ENCODE data around the gene ZHX3. TPM values are rescaled to one million over a fixed set of nuclear protein-coding genes. Genes with fewer than 3 reads are reported as not detected.

The ZHX3 gene
- total RNA-seq, 4 donors from 2014 or later: 20.1 to 30.0 (median 25.9) TPM

- H3K27ac ChIP-seq: no peak overlapping the region
- H3K4me1 ChIP-seq: peaks cover 15 to 22% of the 10 kb centered on the region in 2 donors
- intact Hi-C loops (cut with DNase I; ENCODE audit: low total_unique reads) (no loop called here), in situ Hi-C loops (cut with MboI; ENCODE audit: low sequenced_read_pairs in 4 of 4) (loop anchor here in 1 of 4 donors (10.0 kb wide), 1 partner anchor 45 kb away; no protein-coding TSS in a partner anchor)
- ATAC-seq (no peak), DNase-seq (no peak)
- H3K36me3 ChIP-seq: no peaks in the 10 kb centered on the region
- no peaks in the 10 kb centered on the region for H3K9me3 ChIP-seq
- H3K27me3 ChIP-seq: no peaks in the 10 kb centered on the region
- H3K4me3 ChIP-seq: no peak overlapping the region
- TF ChIP-seq CTCF (IDR thresholded peaks at IDR 0.05 in 4 of 5, conservative IDR thresholded peaks at IDR 0.05 in 1 of 5): no peak
Observed at GRCh38 chr20:41219824-41220223, 97.7 kb downstream of the ZHX3 start.

- TF ChIP-seq CTCF (IDR thresholded peaks at IDR 0.05 in 4 of 5, conservative IDR thresholded peaks at IDR 0.05 in 1 of 5) (no peak), POLR2A (IDR thresholded peaks at IDR 0.05) (no peak)
- intact Hi-C loops (cut with DNase I; ENCODE audit: low total_unique reads): no loop called here
- ATAC-seq (no peak), DNase-seq (no peak)
- no peak overlapping the region for H3K4me3 ChIP-seq
- H3K27ac ChIP-seq: no peak overlapping the region
- no peaks in the 10 kb centered on the region for H3K36me3 ChIP-seq
- H3K9me3 ChIP-seq: no peaks in the 10 kb centered on the region
- no peaks in the 10 kb centered on the region for H3K27me3 ChIP-seq
- peaks cover 17 to 19% of the 10 kb centered on the region in 2 donors for H3K4me1 ChIP-seq
- in situ Hi-C loops (cut with MboI; ENCODE audit: low sequenced_read_pairs in 4 of 4): no loop called here
Observed at GRCh38 chr20:41218466-41218865, 99.1 kb downstream of the ZHX3 start.

DNA sequence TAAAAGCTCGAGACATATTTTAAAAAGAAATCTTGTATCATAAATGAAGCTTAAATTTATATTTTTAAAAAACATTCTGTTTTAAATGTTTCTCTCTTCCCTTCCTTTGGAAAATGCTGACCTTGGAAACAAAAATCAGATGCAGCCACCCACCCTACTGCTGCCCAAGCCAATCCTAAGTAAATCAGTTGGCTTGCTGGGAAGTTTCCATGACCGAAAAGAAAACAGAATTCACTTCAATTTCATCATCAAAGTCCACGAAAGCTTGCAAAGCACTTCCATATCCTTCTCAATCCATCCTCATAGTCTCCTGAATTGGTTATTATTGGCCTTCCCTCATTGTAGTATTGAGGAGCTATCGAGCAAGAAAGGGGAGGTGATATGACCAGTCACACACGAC, 100.1 kb downstream of the ZHX3 start:
- H3K27me3 ChIP-seq: no peaks in the 10 kb centered on the region
- ATAC-seq (no peak), DNase-seq (no peak)
- H3K36me3 ChIP-seq: no peaks in the 10 kb centered on the region
- no peak overlapping the region for H3K27ac ChIP-seq
- TF ChIP-seq CTCF (IDR thresholded peaks at IDR 0.05 in 4 of 5, conservative IDR thresholded peaks at IDR 0.05 in 1 of 5) (no peak), POLR2A (IDR thresholded peaks at IDR 0.05) (no peak)
- peaks cover 18 to 20% of the 10 kb centered on the region in 2 donors for H3K4me1 ChIP-seq
- H3K9me3 ChIP-seq: no peaks in the 10 kb centered on the region
- intact Hi-C loops (cut with DNase I; ENCODE audit: low total_unique reads) (no loop called here), in situ Hi-C loops (cut with MboI; ENCODE audit: low sequenced_read_pairs in 4 of 4) (no loop called here)
- H3K4me3 ChIP-seq: no peak overlapping the region

DNA sequence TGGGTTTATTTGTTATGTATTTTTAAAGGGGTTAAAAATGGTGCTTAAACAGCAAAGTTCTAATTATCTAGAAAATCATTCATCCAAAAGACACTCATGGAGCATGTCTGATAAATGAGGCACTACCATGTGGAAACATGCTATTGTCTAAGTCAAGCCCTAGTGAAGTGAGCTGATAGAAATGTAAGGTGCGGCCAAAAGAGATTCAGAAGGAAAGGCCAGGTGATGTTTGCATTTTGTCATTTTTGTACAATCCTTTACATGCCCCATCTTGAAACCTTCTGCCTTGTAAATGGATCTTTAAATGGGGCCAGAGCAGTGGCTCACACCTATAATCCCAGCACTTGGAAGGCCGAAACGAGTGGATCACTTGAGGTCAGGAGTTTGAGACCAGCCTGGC, 102.9 kb downstream of the ZHX3 start:
- Histone ChIP-seq H3K4me1 (peaks cover 9% of the 10 kb centered on the region in 2 donors), H3K36me3 (no peaks in the 10 kb centered on the region), H3K27ac (no peak overlapping the region), H3K27me3 (no peaks in the 10 kb centered on the region), H3K9me3 (no peaks in the 10 kb centered on the region), H3K4me3 (no peak overlapping the region)
- ATAC-seq (no peak), DNase-seq (no peak)
- TF ChIP-seq POLR2A (IDR thresholded peaks at IDR 0.05): no peak
- no peak for TF ChIP-seq CTCF (IDR thresholded peaks at IDR 0.05 in 4 of 5, conservative IDR thresholded peaks at IDR 0.05 in 1 of 5)
- intact Hi-C loops (cut with DNase I; ENCODE audit: low total_unique reads) (no loop called here), in situ Hi-C loops (cut with MboI; ENCODE audit: low sequenced_read_pairs in 4 of 4) (no loop called here)

DNA sequence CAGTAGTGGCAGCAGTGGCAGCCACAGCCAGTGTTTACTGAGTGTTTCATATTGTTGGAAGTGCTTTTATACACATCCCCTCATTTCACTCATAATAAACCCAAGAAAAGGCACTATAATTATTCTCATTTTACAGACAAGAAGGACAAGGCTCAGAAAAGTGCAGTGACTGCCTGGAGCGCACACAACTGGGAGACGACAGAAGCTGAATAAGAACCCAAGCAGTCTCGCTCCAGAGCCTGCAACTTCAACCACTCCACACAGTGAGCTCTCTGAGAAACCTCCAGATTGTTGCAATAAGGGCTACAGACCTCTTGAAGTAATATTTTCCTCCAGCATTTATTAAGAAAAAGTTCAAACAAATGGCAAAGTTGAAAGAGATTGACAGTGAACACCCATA, 103.3 kb downstream of the ZHX3 start:
- H3K27ac ChIP-seq: no peak overlapping the region
- intact Hi-C loops (cut with DNase I; ENCODE audit: low total_unique reads) (no loop called here), in situ Hi-C loops (cut with MboI; ENCODE audit: low sequenced_read_pairs in 4 of 4) (no loop called here)
- no peaks in the 10 kb centered on the region for H3K36me3 ChIP-seq
- H3K4me3 ChIP-seq: no peak overlapping the region
- no peak for ATAC-seq
- no peak for DNase-seq
- H3K4me1 ChIP-seq: peaks cover 9% of the 10 kb centered on the region in 2 donors
- H3K9me3 ChIP-seq: no peaks in the 10 kb centered on the region
- H3K27me3 ChIP-seq: no peaks in the 10 kb centered on the region
- TF ChIP-seq CTCF (IDR thresholded peaks at IDR 0.05 in 4 of 5, conservative IDR thresholded peaks at IDR 0.05 in 1 of 5) (no peak), POLR2A (IDR thresholded peaks at IDR 0.05) (no peak)
